ENCODE data around the gene CST6. TPM values are rescaled to one million over a fixed set of nuclear protein-coding genes. Genes with fewer than 3 reads are reported as not detected.

CST6 gene
- total RNA-seq = not detected

- Mint-ChIP-seq H3K27me3 (peaks cover 28% of the 10 kb centered on the region), H3K4me1 (no peaks in the 10 kb centered on the region), H3K4me3 (no peak within 1 kb of the TSS), H3K27ac (no peak within 1 kb of the TSS), H3K36me3 (ENCODE audit: low read depth) (no peaks in the 10 kb centered on the region), H3K9me3 (no peaks in the 10 kb centered on the region)
- DNase-seq = no peak
- CTCF ChIA-PET = interaction anchor here (0.6 to 3.8 kb wide), 4 partner anchors 11 to 300 kb away, joined by 3 to 15 read pairs (median 6); partner anchors contain the start of gene FIBP
- POLR2A ChIA-PET = no interaction called here
Observed at GRCh38 chr11:66011785-66012303, at the start of gene CST6. CST6 (plus strand) TSS chr11:66012008; CDS start chr11:66012045, 37 bp downstream.

DNA sequence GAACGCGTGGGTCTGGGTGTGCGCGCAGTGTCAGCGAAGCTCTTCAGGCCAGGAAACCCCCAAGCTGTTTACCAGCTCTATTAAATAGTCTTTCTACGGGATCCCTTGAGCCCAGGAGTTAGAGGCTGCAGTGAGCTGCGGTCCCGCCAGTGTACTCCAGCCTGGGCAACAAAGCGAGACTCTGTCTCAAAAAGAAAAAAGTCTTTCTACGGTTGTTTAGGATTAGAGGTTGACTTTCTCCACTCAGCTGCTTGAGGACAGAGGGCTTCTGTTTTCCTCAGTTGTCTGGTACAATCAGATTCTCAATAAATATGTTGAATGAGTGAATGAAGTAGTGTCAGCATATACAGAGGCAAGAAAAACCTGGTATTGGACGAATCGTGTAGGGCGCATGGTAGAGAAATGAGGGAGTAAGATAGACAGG is 49.7 kb upstream of the CST6 start:
- Mint-ChIP-seq H3K36me3 (ENCODE audit: low read depth) (peaks cover 35% of the 10 kb centered on the region), H3K4me1 (peaks cover 45% of the 10 kb centered on the region), H3K27me3 (no peaks in the 10 kb centered on the region), H3K4me3 (peak overlapping the region; percentile 93), H3K9me3 (no peaks in the 10 kb centered on the region), H3K27ac (peak overlapping the region; percentile 96)
- ChIA-PET POLR2A (no interaction called here), CTCF (interaction anchor here (1.1 to 8.2 kb wide), 2 partner anchors 72 to 182 kb away, joined by 3 to 40 read pairs; partner anchors contain the start of genes AP5B1, CCDC85B and FIBP)
- no peak for DNase-seq

GRCh38 chr11:65964906-65965305 is 46.9 kb upstream of the CST6 start:
- Mint-ChIP-seq H3K4me3 (no peak overlapping the region), H3K4me1 (peaks cover 37% of the 10 kb centered on the region), H3K36me3 (ENCODE audit: low read depth) (peaks cover 54% of the 10 kb centered on the region), H3K9me3 (no peaks in the 10 kb centered on the region), H3K27ac (no peak overlapping the region), H3K27me3 (no peaks in the 10 kb centered on the region)
- POLR2A ChIA-PET = no interaction called here
- CTCF ChIA-PET = interaction anchor here (0.8 to 1.4 kb wide), 3 partner anchors 9 to 76 kb away, joined by 4 to 6 read pairs (median 4); partner anchors contain the start of gene FIBP
- DNase-seq = no peak

- Mint-ChIP-seq H3K27me3 (no peaks in the 10 kb centered on the region), H3K4me1 (peaks cover 31% of the 10 kb centered on the region), H3K4me3 (no peak overlapping the region), H3K27ac (peak overlapping the region; percentile 64), H3K36me3 (ENCODE audit: low read depth) (peaks cover 60% of the 10 kb centered on the region), H3K9me3 (no peaks in the 10 kb centered on the region)
- DNase-seq = no peak
- POLR2A ChIA-PET = no interaction called here
- CTCF ChIA-PET = interaction anchor here (1.1 to 1.6 kb wide), 5 partner anchors 7 to 107 kb away, joined by 3 to 4 read pairs (median 4); partner anchors contain the start of gene FIBP
Observed at GRCh38 chr11:65965986-65966762, 45.6 kb upstream of the CST6 start.

GRCh38 chr11:65967329-65967934 is 44.4 kb upstream of the CST6 start:
- no peak for DNase-seq
- Mint-ChIP-seq H3K9me3 (no peaks in the 10 kb centered on the region), H3K27ac (no peak overlapping the region), H3K4me3 (no peak overlapping the region), H3K4me1 (peaks cover 28% of the 10 kb centered on the region), H3K27me3 (no peaks in the 10 kb centered on the region), H3K36me3 (ENCODE audit: low read depth) (peaks cover 65% of the 10 kb centered on the region)
- POLR2A ChIA-PET = no interaction called here
- CTCF ChIA-PET = interaction anchor here (0.6 to 1.6 kb wide), 2 partner anchors 93 to 108 kb away, joined by 3 to 4 read pairs; no protein-coding TSS in a partner anchor

- Mint-ChIP-seq H3K27me3 (no peaks in the 10 kb centered on the region), H3K9me3 (no peaks in the 10 kb centered on the region)
Observed at GRCh38 chr11:65968600-65969482, 43.0 kb upstream of the CST6 start.

DNA sequence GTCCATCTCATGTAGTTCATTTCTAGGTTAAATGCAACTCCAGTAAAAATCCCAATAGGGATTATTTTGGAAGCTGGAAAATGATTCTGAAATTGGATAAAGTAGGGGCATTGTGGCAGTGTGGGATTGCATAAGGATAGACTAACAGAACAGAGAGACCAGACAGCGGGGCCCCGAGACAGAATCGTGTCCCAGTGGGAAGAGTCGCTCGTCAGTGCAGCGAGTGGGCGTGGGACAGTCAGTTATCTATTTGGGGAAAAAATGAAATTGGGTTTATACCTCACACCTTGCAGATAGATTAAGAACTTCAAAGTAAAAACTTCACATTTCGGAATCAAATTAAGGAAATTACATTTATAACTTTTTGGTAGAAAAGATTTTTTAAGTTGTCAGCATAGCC is 39.7 kb upstream of the CST6 start:
- Mint-ChIP-seq H3K36me3 (ENCODE audit: low read depth) (peaks cover 59% of the 10 kb centered on the region), H3K4me1 (peaks cover 8% of the 10 kb centered on the region), H3K27me3 (no peaks in the 10 kb centered on the region), H3K27ac (no peak overlapping the region), H3K4me3 (no peak overlapping the region), H3K9me3 (no peaks in the 10 kb centered on the region)
- no peak for DNase-seq
- ChIA-PET CTCF (interaction anchor here (1.0 to 2.0 kb wide), 2 partner anchors 82 to 87 kb away, joined by 4 to 11 read pairs; partner anchors contain the start of gene CCDC85B), POLR2A (no interaction called here)

More at GRCh38 chr11:65968600-65969482, 43.0 kb upstream of the CST6 start:
- DNase-seq = no peak
- H3K4me1 Mint-ChIP-seq = peaks cover 15% of the 10 kb centered on the region
- H3K4me3 Mint-ChIP-seq = no peak overlapping the region
- no peak overlapping the region for H3K27ac Mint-ChIP-seq
- POLR2A ChIA-PET = no interaction called here
- CTCF ChIA-PET = interaction anchor here (1.2 kb wide), 1 partner anchor 79 kb away, joined by 4 read pairs; the partner anchor contains the start of gene CCDC85B
- peaks cover 69% of the 10 kb centered on the region for H3K36me3 Mint-ChIP-seq (ENCODE audit: low read depth)

- Mint-ChIP-seq H3K4me1 (peaks cover 4% of the 10 kb centered on the region), H3K4me3 (no peak overlapping the region), H3K9me3 (no peaks in the 10 kb centered on the region), H3K27me3 (no peaks in the 10 kb centered on the region), H3K36me3 (ENCODE audit: low read depth) (peaks cover 56% of the 10 kb centered on the region), H3K27ac (no peak overlapping the region)
- ChIA-PET CTCF (interaction anchor here (0.7 to 1.1 kb wide), 2 partner anchors 8 to 41 kb away, joined by 3 to 4 read pairs; no protein-coding TSS in a partner anchor), POLR2A (no interaction called here)
- DNase-seq = no peak
Observed at GRCh38 chr11:65973439-65974110, 38.2 kb upstream of the CST6 start.

DNA sequence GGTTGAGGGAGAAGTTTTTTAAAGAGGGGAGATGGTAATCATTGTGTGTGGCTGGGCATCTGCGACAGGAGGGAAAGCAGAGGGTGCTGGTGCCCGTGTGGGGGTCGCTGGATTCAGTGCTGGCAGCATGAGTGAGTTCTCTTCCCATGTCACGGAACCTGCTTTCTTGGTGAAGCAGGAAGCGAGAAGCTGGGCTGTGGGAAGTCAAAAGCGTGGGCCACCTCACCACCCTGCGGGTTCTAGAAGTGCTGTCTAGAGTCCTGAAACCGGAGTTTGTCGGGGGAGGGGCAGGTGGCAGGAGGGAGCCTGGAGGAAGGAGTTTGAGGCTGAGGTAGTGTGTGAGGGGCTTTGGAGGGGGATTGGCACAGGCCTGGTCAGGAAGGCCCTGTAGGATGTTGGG is 36.0 kb upstream of the CST6 start:
- DNase-seq = no peak
- Mint-ChIP-seq H3K27ac (peak overlapping the region; percentile 11), H3K9me3 (no peaks in the 10 kb centered on the region), H3K4me3 (no peak overlapping the region), H3K27me3 (no peaks in the 10 kb centered on the region), H3K36me3 (ENCODE audit: low read depth) (peaks cover 49% of the 10 kb centered on the region), H3K4me1 (peaks cover 1% of the 10 kb centered on the region)
- ChIA-PET CTCF (no interaction called here), POLR2A (no interaction called here)

DNA sequence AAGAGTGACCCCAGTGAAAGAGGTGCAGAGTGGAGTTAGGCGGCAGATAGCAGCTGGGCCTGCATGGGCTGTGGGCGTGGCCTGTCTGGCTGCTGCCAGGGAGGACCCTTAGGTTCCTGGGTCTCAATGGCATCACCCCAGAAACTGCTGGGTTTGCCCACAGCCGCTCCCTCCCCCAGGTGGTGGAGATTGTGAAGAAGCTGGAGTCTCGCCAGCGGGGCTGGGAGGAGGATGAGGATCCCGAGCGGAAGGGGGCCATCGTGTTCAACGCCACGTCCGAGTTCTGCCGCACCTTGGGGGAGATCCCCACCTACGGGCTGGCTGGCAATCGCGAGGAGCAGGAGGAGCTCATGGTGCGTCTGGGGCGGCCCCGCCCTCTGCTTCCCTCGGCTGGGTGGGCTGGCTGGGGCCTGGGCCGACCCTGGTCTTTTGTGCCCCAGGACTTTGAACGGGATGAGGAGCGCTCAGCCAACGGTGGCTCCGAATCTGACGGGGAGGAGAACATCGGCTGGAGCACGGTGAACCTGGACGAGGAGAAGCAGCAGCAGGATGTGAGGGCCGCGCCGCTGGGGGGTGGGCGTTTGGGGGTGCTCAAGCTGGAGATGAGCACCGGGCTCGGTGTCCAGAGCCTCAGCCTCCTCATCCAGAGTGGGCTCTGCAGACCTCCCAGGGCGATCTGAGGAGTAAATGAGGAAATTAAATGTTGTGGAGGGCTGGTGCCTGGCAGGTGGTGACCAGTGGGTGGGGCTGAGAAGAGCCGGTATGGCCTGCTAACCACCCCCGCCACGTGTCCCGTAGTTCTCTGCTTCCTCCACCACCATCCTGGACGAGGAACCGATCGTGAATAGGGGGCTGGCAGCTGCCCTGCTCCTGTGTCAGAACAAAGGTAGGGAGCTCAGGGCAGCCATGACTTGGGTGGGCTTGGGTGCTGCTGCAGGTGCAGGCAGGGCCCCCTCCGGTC is 35.3 kb upstream of the CST6 start:
- no peak for DNase-seq
- Mint-ChIP-seq H3K9me3 (no peaks in the 10 kb centered on the region), H3K4me1 (peaks cover 1% of the 10 kb centered on the region), H3K36me3 (ENCODE audit: low read depth) (peaks cover 49% of the 10 kb centered on the region), H3K27ac (peak overlapping the region; percentile 54), H3K27me3 (no peaks in the 10 kb centered on the region), H3K4me3 (no peak overlapping the region)
- ChIA-PET POLR2A (no interaction called here), CTCF (interaction anchor here (0.6 to 0.9 kb wide), 3 partner anchors 10 to 88 kb away, joined by 3 to 4 read pairs (median 4); partner anchors contain the start of gene FIBP)

Measured in activated CD4-positive, alpha-beta T cell treated with anti-CD3 and anti-CD28 coated beads, Interleukin-2, amount 10 ng/mL, durations not matched to agents 7 days and 5 days (primary cell).